Measurements from ENCODE around the gene MAPKBP1. TPM values are rescaled to one million over a fixed set of nuclear protein-coding genes. Genes with fewer than 3 reads are reported as not detected.

Gene MAPKBP1
- total and polyA plus RNA-seq, 2 of the 8 experiments (the other 6 are each of a cell fraction or from before 2014, with no cell fraction given): 4.3 to 11.3 TPM

GRCh38 chr15:41857316-41857715 lies 83.0 kb downstream of the MAPKBP1 start (continued):
- TF ChIP-seq CTBP2 (IDR thresholded peaks at IDR 0.05; ENCODE audit: borderline replicate concordance, insufficient read depth, insufficient read length, low read length) (no peak), TEAD4 (IDR thresholded peaks at IDR 0.05; ENCODE audit: low read depth, low read length) (no peak), SIN3A (conservative IDR thresholded peaks at IDR 0.05 in 1 of 2, IDR thresholded peaks at IDR 0.05 in 1 of 2; ENCODE audit: low read depth in 1 of 2, low read length in 2 of 2) (no peak), MAX (IDR thresholded peaks at IDR 0.05) (no peak), JUN (IDR thresholded peaks at IDR 0.05; ENCODE audit: low read depth, low read length) (no peak), SIRT6 (IDR thresholded peaks at IDR 0.05; ENCODE audit: low read length) (no peak), CTCF (IDR thresholded peaks at IDR 0.05; ENCODE audit: control extremely low read depth in 1 of 3, insufficient read depth in 1 of 3, low read depth in 1 of 3, low read length in 3 of 3) (no peak), TBP (IDR thresholded peaks at IDR 0.05; ENCODE audit: low read depth, low read length) (no peak)

Data from H1 (cell line).